Astrocyte of the spinal cord (primary cell): ENCODE data around the gene FCHO2.

ENCODE experiments used
- DNase-seq: peaks from one replicate; pipeline ENCODE4 v3.0.0; 2011; ENCODE audit warnings: low read depth, low spot score
- H3K4me3 ChIP-seq: 2 replicates; pipeline ENCODE4 v1.5.1; 2011; ENCODE audit warnings: low read depth, mild to moderate bottlenecking, low read length, moderate library complexity
- CTCF ChIP-seq: IDR thresholded peaks from 2 replicates; pipeline ENCODE4 v1.5.1; 2012; ENCODE audit warnings: low read depth, mild to moderate bottlenecking, low read length, inconsistent platforms
- in situ Hi-C: cut with HindIII; loops from 2 replicates; pipeline ENCODE4 v1.10.0; 2017; ENCODE audit warnings: low sequenced_read_pairs

FCHO2 gene

GRCh38 chr5:72955768-72956323 lies at the start of gene FCHO2:
TSS of gene FCHO2 (plus strand) at chr5:72956041. CDS start at chr5:72956097, 56 bp downstream.
- in situ Hi-C loops = no loop called here
- peak within 1 kb of the TSS; percentile 72 for H3K4me3 ChIP-seq
- TF ChIP-seq CTCF = peak; percentile 79
- DNase-seq = peak; percentile 97

- in situ Hi-C loops = no loop called here
- no peak for DNase-seq
- H3K4me3 ChIP-seq = no peak overlapping the region
- TF ChIP-seq CTCF = no peak
Observed at GRCh38 chr5:72906806-72907205, 49.0 kb upstream of the FCHO2 start.

- no peak for DNase-seq
- TF ChIP-seq CTCF = no peak
- no peak overlapping the region for H3K4me3 ChIP-seq
- in situ Hi-C loops = no loop called here
Observed at GRCh38 chr5:72908664-72909063, 47.2 kb upstream of the FCHO2 start.

- H3K4me3 ChIP-seq = no peak overlapping the region
- DNase-seq = no peak
- no peak for TF ChIP-seq CTCF
- in situ Hi-C loops = no loop called here
Observed at GRCh38 chr5:72917371-72917776, 38.5 kb upstream of the FCHO2 start.

- H3K4me3 ChIP-seq = no peak overlapping the region
- DNase-seq = peak; percentile 57
- peak; percentile 12 for TF ChIP-seq CTCF
- in situ Hi-C loops = no loop called here
Observed at GRCh38 chr5:72920690-72921502, 34.9 kb upstream of the FCHO2 start.

GRCh38 chr5:72921886-72922285 lies 34.0 kb upstream of the FCHO2 start:
- in situ Hi-C loops = no loop called here
- no peak for TF ChIP-seq CTCF
- DNase-seq = no peak
- H3K4me3 ChIP-seq = no peak overlapping the region
